Endodermal cell (in vitro differentiated cells): ENCODE results near the gene NIBAN1. TPM values are rescaled to one million over a fixed set of nuclear protein-coding genes. Genes with fewer than 3 reads are reported as not detected.

Experiments used
- DNase-seq: peaks from one replicate; pipeline ENCODE4 v3.0.0-alpha.2; 2017
- H3K27ac ChIP-seq: 2 replicates; pipeline ENCODE4 v1.5.1; 2013; ENCODE audit warnings: mild to moderate bottlenecking, low read depth, low read length, moderate library complexity
- H3K27me3 ChIP-seq: 2 replicates; pipeline ENCODE4 v1.6.1; 2013; ENCODE audit warnings: mild to moderate bottlenecking, low read length, moderate library complexity; ENCODE audit not compliant: insufficient read depth, control insufficient read depth, poor library complexity, severe bottlenecking
- H3K36me3 ChIP-seq: 2 replicates; pipeline ENCODE4 v1.7.0; 2013; ENCODE audit warnings: mild to moderate bottlenecking, low read length, moderate library complexity; ENCODE audit not compliant: control insufficient read depth, insufficient read depth
- H3K4me1 ChIP-seq: one replicate; pipeline ENCODE4 v1.7.0; 2013; ENCODE audit warnings: low read length; ENCODE audit not compliant: control insufficient read depth, insufficient read depth
- H3K4me3 ChIP-seq: 2 replicates; pipeline ENCODE4 v1.5.1; 2013; ENCODE audit warnings: mild to moderate bottlenecking, low read length, moderate library complexity
- H3K9ac ChIP-seq: 2 replicates; pipeline ENCODE4 v1.6.1; 2013; ENCODE audit warnings: mild to moderate bottlenecking, low read length, moderate library complexity; ENCODE audit not compliant: poor library complexity, severe bottlenecking; ENCODE audit errors: extremely low read depth
- H3K9me3 ChIP-seq: 2 replicates; pipeline ENCODE4 v1.6.1; 2013; ENCODE audit warnings: mild to moderate bottlenecking, low read length, moderate library complexity; ENCODE audit not compliant: control insufficient read depth
- H3K27ac Mint-ChIP-seq: 2 replicates; pipeline ENCODE4 v1.8.0; 2020; ENCODE audit warnings: mixed read lengths
- H3K27me3 Mint-ChIP-seq: 2 replicates; pipeline ENCODE4 v1.8.0; 2021; ENCODE audit warnings: mild to moderate bottlenecking, mixed read lengths; ENCODE audit not compliant: insufficient read depth
- H3K36me3 Mint-ChIP-seq: 2 replicates; pipeline ENCODE4 v1.8.0; 2020; ENCODE audit warnings: low read depth, mixed read lengths
- H3K4me1 Mint-ChIP-seq: 2 replicates; pipeline ENCODE4 v1.8.0; 2020; ENCODE audit warnings: mixed read lengths
- H3K4me3 Mint-ChIP-seq: 2 replicates; pipeline ENCODE4 v1.8.0; 2020; ENCODE audit warnings: mild to moderate bottlenecking, moderate library complexity, mixed read lengths
- H3K9me3 Mint-ChIP-seq: 2 replicates; pipeline ENCODE4 v1.8.0; 2020; ENCODE audit warnings: mild to moderate bottlenecking, mixed read lengths
- WGBS, 2 experiments: methylation state at CpG; one replicate each; pipeline versions ENCODE4 v1.1.5 to v1.1.7; 2013; ENCODE audit warnings: missing lambda C conversion rate in 2 of 2, mixed read lengths in 1 of 2; ENCODE audit not compliant: insufficient coverage in 1 of 2, insufficient read length in 1 of 2; 5-methylcytosine and 5-hydroxymethylcytosine counted together
- total RNA-seq, 2 donors: library from RNA; stranded (reverse); fragmentation: NEBNext Ultra II Directional in 1 of 2; extraction: Animal tissue kit (Norgen Biotek cat#: 25700) in 1 of 2; gene quantifications; 2 replicates in 1 of 2; 3 replicates in 1 of 2; pipeline ENCODE4 v1.2.1, GENCODE V29; 2021
- TF ChIP-seq, protein P1 (sequence below): fragments of 200-600 bp; sonication (generic); conservative IDR thresholded peaks from 2 replicates; pipeline ENCODE4 v1.5.0; 2021; ENCODE audit warnings: antibody characterized with exemption, mild to moderate bottlenecking

Gene NIBAN1
- total RNA-seq, 2 donors from 2014 or later, result 4.8 to 5.1 TPM

DNA sequence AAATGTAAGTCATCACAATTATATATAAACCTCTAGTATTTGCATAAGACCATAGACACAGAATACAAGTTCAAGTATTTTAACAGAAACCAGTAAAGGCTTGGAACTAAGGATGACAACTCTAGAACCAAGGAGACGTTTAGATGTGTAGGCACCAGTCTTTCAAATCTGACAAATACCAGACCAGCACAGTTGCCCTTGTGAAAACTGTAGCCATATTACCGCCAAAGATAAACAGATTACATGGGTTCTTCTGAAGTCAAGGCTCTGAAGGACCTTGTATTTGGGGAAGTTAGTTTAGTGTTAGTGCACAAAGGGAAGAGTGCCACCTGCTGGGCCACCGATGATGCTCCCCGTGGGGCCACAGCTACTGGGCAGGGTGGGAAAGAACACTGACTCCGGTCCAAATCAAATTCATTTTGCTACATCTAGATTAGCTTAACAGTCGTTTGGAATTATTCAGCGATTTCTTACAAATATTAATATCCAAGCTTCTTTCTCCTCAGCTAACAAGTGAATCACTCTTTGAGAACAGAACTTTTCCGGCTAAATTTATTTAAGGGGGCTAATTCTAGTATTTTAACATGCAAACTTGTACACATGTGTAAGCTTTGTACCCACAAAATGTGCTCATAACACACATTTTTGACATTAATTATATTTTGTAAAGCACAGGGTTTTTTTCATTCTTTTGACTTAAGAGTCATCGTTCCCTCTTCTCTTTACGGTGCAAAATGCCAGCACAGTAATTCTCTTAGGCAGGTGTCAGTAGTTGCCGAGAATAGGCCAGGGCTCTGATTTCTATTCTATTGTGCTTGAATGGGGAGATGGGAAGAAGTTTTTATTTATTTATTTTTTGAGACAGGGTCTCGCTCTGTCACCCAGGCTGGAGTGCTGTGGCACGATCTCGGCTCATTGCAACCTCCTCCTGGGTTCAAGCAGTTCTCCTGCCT, 8.0 kb upstream of the NIBAN1 start:
- Histone ChIP-seq H3K36me3 (no peaks in the 10 kb centered on the region), H3K27me3 (no peaks in the 10 kb centered on the region), H3K9me3 (no peaks in the 10 kb centered on the region), H3K4me3 (no peak overlapping the region), H3K27ac (no peak overlapping the region), H3K9ac (no peak overlapping the region), H3K4me1 (no peaks in the 10 kb centered on the region)
- Mint-ChIP-seq H3K4me3 (no peak overlapping the region), H3K9me3 (no peaks in the 10 kb centered on the region), H3K4me1 (peaks cover 4% of the 10 kb centered on the region), H3K27ac (no peak overlapping the region), H3K27me3 (peaks cover 14% of the 10 kb centered on the region), H3K36me3 (no peaks in the 10 kb centered on the region)
- DNase-seq, result peak; percentile 87
- TF ChIP-seq, protein P1, sequence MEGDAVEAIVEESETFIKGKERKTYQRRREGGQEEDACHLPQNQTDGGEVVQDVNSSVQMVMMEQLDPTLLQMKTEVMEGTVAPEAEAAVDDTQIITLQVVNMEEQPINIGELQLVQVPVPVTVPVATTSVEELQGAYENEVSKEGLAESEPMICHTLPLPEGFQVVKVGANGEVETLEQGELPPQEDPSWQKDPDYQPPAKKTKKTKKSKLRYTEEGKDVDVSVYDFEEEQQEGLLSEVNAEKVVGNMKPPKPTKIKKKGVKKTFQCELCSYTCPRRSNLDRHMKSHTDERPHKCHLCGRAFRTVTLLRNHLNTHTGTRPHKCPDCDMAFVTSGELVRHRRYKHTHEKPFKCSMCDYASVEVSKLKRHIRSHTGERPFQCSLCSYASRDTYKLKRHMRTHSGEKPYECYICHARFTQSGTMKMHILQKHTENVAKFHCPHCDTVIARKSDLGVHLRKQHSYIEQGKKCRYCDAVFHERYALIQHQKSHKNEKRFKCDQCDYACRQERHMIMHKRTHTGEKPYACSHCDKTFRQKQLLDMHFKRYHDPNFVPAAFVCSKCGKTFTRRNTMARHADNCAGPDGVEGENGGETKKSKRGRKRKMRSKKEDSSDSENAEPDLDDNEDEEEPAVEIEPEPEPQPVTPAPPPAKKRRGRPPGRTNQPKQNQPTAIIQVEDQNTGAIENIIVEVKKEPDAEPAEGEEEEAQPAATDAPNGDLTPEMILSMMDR, result peak; percentile 91
- WGBS, 2 experiments, result 62 to 69% methylated on average over 11 to 14 of the region's 14 CpGs

DNA sequence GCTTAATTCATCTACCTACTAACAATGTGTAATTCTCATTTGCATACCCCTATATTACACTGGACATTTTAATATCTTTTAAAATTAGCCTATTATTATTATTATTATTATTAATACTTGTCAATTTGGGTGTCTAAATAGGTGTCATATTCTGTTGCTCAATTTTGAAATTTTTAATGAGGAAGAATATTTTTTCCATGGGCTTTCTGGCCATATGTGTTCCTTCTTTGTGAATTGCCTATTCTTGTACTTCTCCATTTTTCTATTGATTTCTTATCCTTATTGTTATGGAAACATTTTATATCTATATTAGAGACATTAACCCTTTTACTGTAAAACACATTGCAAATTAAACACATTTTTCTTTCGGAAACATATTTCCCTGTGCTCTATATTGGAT, 6.4 kb upstream of the NIBAN1 start:
- H3K9me3 Mint-ChIP-seq, result no peaks in the 10 kb centered on the region
- H3K27me3 Mint-ChIP-seq, result peaks cover 28% of the 10 kb centered on the region
- Histone ChIP-seq H3K4me1 (no peaks in the 10 kb centered on the region), H3K9me3 (no peaks in the 10 kb centered on the region), H3K27ac (no peak overlapping the region), H3K4me3 (no peak overlapping the region), H3K36me3 (no peaks in the 10 kb centered on the region), H3K27me3 (peaks cover 12% of the 10 kb centered on the region), H3K9ac (no peak overlapping the region)
- TF ChIP-seq, protein P1, result no peak
- peaks cover 4% of the 10 kb centered on the region for H3K4me1 Mint-ChIP-seq
- DNase-seq, result no peak
- no peaks in the 10 kb centered on the region for H3K36me3 Mint-ChIP-seq
- no peak overlapping the region for H3K4me3 Mint-ChIP-seq
- 92 to 94% methylated on average over 1 of the region's 1 CpG for WGBS, 2 experiments
- H3K27ac Mint-ChIP-seq, result no peak overlapping the region

DNA sequence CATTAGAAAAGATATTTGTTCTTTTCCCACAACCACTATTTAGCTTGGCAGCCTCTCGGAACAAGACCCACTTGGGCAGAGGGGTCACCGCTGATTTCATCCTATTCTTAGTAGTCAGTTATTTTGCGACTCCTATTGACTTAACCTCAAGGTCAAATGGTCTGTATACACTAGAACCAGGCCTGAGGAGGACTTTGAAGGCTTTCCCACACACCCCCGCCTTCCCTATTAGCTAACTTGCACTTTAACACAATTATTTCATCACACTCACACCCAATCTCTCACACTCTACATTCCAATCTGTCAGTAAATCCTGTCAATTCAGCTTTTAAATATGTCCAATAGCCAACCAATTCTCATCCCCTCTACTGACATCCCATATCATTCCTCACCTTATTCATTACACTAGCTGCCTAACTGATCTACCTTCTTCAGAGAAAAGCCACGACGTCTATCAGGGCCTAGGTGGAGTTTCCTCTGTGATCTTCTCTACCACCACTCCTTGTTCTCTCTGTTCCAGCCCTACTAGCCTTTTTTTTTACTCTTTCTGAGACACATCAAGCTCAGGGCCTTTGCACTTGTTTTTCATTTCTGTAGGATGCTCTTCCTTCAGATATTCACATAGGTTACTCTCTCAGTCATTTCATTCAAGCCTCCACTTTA, 1.0 kb upstream of the NIBAN1 start:
- H3K9ac ChIP-seq, result no peak overlapping the region
- DNase-seq, result no peak
- Mint-ChIP-seq H3K4me1 (peaks cover 6% of the 10 kb centered on the region), H3K4me3 (no peak overlapping the region), H3K36me3 (no peaks in the 10 kb centered on the region), H3K9me3 (peaks cover 2% of the 10 kb centered on the region), H3K27ac (no peak overlapping the region), H3K27me3 (peaks cover 72% of the 10 kb centered on the region)
- H3K36me3 ChIP-seq, result no peaks in the 10 kb centered on the region
- H3K27ac ChIP-seq, result no peak overlapping the region
- peaks cover 57% of the 10 kb centered on the region for H3K27me3 ChIP-seq
- no peaks in the 10 kb centered on the region for H3K4me1 ChIP-seq
- 89 to 93% methylated on average over 6 of the region's 6 CpGs for WGBS, 2 experiments
- no peak overlapping the region for H3K4me3 ChIP-seq
- no peaks in the 10 kb centered on the region for H3K9me3 ChIP-seq
- TF ChIP-seq, protein P1, result no peak
